Activated T-helper 1 cell treated with anti-CD3 and anti-CD28 coated beads, Interleukin-12 subunit alpha, Interleukin-12 subunit beta, Interleukin-2, Interleukin-4 antibody, amounts not matched to agents 30 ng/mL and 10 ng/mL and 1 ng/mL, durations not matched to agents 14 hours and 24 hours and 36 hours (primary cell): ENCODE results near the gene CDR2. TPM values are rescaled to one million over a fixed set of nuclear protein-coding genes. Genes with fewer than 3 reads are reported as not detected.

Source experiments
- DNase-seq: peaks from one replicate; pipeline ENCODE4 v3.0.0; 2021; ENCODE audit warnings: low spot score
- H3K27ac Mint-ChIP-seq: one replicate; pipeline ENCODE4 v1.8.0; 2021; ENCODE audit warnings: mild to moderate bottlenecking, mixed read lengths
- H3K27me3 Mint-ChIP-seq: one replicate; pipeline ENCODE4 v1.8.0; 2022; ENCODE audit warnings: mild to moderate bottlenecking, moderate library complexity, mixed read lengths; ENCODE audit not compliant: insufficient read depth
- H3K36me3 Mint-ChIP-seq: one replicate; pipeline ENCODE4 v1.8.0; 2021; ENCODE audit warnings: low read depth, mixed read lengths
- H3K4me1 Mint-ChIP-seq: one replicate; pipeline ENCODE4 v1.8.0; 2021; ENCODE audit warnings: low read depth, mixed read lengths
- H3K4me3 Mint-ChIP-seq: one replicate; pipeline ENCODE4 v1.8.0; 2021; ENCODE audit warnings: mild to moderate bottlenecking, moderate library complexity, mixed read lengths
- H3K9me3 Mint-ChIP-seq: one replicate; pipeline ENCODE4 v1.8.0; 2021; ENCODE audit warnings: mixed read lengths
- intact Hi-C: fragments of 100-400 bp; cut with micrococcal nuclease; formaldehyde crosslinking; loops from one replicate; pipeline ENCODE4 v1.15.1; 2024
- total RNA-seq: library from RNA; stranded (reverse); gene quantifications from 2 replicates; pipeline ENCODE4 v1.2.3, GENCODE V29; 2022

The CDR2 gene
- total RNA-seq, 1 donor from 2014 or later, result 43.5 TPM

DNA sequence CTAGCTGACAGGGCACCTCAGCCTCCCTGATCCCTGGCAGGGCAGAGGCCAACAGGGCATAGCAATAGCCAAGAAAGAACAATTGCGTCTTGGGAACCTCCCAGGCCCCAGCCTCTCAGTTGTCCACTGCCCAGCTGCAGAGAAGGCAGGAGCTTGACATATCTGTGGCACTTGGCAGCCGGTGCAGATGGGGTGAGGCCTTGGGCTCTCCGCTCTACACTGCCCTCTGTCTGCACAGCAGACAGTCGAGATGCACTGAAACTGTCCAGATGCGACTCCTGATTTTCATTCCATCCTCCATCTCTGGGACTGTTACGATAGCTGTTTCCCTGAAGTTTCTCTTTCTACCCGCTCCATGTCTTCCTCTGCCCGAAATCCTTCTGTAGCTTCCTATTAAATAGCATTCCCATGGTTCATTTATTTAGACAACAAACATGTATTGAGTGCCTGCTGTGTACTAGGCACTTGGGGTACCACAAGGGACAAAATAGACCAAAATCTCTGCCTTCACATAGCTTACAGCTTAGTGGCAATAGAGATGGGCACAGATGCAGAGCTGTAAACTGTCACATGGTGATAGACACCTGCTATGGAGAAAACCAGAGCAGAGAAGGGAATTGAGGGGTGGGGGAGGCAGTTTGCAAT lies 73.9 kb downstream of the CDR2 start:
- Mint-ChIP-seq H3K36me3 (peaks cover 19% of the 10 kb centered on the region), H3K9me3 (no peaks in the 10 kb centered on the region), H3K27me3 (peaks cover 3% of the 10 kb centered on the region), H3K27ac (peak overlapping the region; percentile 37), H3K4me1 (peaks cover 50% of the 10 kb centered on the region), H3K4me3 (peak overlapping the region; percentile 12)
- DNase-seq, result peak; percentile 38
- intact Hi-C loops, result loop anchor here (2.0 kb wide), 1 partner anchor 20 kb away; no protein-coding TSS in a partner anchor

DNA sequence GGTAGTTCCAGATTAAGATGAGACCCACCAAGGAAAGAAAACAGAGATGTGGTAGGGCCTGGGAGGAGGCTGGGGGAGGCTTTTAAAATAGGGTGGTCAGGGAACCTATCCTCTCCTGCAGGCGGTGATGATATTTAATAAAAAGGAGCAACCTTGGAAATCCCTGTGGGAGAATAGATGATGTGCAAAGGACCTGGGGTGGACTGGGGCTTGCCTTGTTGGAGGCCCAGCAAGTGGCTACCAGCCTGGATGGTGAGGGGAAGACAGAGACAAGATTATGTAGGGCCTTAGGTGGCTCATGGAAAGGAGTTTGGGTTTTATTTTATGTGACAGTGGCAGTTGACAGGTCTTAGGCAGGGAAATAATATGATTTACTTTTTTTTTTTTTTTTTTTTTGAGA lies 75.4 kb downstream of the CDR2 start:
- no peaks in the 10 kb centered on the region for H3K9me3 Mint-ChIP-seq
- H3K27me3 Mint-ChIP-seq, result peaks cover 3% of the 10 kb centered on the region
- intact Hi-C loops, result no loop called here
- H3K4me1 Mint-ChIP-seq, result peaks cover 50% of the 10 kb centered on the region
- H3K36me3 Mint-ChIP-seq, result peaks cover 11% of the 10 kb centered on the region
- H3K27ac Mint-ChIP-seq, result peak overlapping the region; percentile 90
- DNase-seq, result no peak
- H3K4me3 Mint-ChIP-seq, result peak overlapping the region; percentile 94

DNA sequence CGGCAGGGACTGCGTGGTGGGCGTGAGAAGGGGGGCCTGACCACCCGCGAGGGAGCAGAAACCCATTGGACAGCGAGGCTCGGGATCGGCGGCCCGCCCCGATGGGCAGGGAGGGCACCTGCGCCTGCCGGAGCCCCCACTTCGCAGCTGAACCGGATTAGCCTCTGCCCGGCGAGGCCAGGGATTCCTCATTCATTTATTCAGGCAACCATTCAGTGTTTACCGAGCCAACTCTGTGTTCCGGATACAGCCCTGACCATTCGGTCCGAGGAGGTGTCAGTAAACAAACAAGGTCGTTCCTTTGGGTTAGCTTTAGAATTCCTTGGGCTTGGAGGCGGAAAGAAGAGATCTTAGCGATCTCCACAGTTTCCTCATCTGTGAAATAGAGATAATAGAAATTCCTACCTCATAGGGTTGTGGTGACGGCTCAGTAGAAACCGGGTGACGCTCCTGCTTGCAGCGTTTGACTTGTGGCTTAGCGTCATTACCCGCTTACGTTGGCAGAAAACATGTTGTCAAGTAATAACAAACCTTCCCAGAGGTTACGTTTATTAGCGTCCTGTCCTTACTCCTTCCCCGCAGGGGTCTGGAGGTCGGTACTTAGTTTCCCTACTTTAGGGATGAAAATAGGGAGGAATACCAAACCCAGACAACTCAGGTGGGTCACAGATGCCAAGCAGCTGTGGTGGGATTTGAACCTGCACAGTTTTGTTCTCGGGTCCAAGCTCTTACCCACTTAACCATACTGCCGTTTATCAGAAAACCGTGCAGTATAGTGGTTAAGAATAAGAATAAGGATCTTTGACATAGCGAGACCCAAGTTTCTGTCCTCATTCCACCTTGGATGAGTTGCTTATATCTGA lies 76.3 kb downstream of the CDR2 start:
- intact Hi-C loops, result loop anchor here (1.0 to 2.0 kb wide), 10 partner anchors 55 to 697 kb away; partner anchors contain the start of genes CDR2, EEF2K, PDZD9 and UQCRC2
- Mint-ChIP-seq H3K27me3 (peaks cover 3% of the 10 kb centered on the region), H3K36me3 (peaks cover 8% of the 10 kb centered on the region), H3K4me1 (peaks cover 46% of the 10 kb centered on the region), H3K9me3 (no peaks in the 10 kb centered on the region), H3K27ac (peak overlapping the region; percentile 90), H3K4me3 (peak overlapping the region; percentile 94)
- DNase-seq, result peak; percentile 73

DNA sequence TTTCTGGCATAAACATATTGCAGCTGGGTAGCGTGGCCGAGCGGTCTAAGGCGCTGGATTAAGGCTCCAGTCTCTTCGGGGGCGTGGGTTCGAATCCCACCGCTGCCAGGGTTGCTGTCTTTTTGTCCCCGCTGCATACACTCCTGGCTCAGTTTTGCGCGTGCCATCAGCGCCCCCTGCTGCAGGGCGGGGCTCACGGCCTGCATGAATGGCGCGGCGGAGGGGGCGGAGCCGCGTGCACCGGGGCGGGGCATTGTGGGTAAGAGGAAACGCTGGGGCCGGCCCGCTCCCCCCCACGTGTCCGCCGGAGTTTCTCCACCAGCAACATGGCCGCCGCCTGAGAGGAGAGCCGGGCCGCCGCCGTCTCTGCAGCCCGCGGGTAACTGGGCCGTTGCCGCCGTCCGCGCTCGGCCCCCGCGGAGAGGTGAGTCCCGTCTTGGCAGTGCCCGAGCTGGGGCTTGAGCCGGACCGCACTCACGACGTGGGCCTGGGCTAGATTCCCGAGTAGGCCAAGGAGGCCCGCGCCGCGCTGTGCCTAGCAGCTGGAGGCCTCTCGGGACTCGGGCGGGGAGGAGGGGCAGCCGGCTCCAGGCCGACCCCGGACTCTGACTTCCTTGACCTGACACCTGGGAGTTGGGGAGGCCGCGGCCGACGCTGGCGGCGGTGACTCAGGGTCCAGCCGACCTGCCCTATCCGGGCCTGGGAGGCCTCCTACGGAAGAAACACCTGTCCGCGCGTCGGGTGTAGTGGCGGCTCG lies 77.1 kb downstream of the CDR2 start, which contains the start of gene POLR3E:
TSS of gene POLR3E (plus strand) at position 296 of the 757 bp plus-strand sequence. CDS start 5,560 bp downstream, outside the sequence.
- no peaks in the 10 kb centered on the region for H3K9me3 Mint-ChIP-seq
- intact Hi-C loops, result loop anchor here (1.0 to 2.0 kb wide), 8 partner anchors 56 to 696 kb away; partner anchors contain the start of genes EEF2K and PDZD9
- peak; percentile 100 for DNase-seq
- H3K4me1 Mint-ChIP-seq, result peaks cover 45% of the 10 kb centered on the region
- peaks cover 4% of the 10 kb centered on the region for H3K36me3 Mint-ChIP-seq
- H3K27me3 Mint-ChIP-seq, result peaks cover 3% of the 10 kb centered on the region
- peak within 1 kb of the TSS; percentile 94 for H3K4me3 Mint-ChIP-seq
- H3K27ac Mint-ChIP-seq, result peak within 1 kb of the TSS; percentile 90

DNA sequence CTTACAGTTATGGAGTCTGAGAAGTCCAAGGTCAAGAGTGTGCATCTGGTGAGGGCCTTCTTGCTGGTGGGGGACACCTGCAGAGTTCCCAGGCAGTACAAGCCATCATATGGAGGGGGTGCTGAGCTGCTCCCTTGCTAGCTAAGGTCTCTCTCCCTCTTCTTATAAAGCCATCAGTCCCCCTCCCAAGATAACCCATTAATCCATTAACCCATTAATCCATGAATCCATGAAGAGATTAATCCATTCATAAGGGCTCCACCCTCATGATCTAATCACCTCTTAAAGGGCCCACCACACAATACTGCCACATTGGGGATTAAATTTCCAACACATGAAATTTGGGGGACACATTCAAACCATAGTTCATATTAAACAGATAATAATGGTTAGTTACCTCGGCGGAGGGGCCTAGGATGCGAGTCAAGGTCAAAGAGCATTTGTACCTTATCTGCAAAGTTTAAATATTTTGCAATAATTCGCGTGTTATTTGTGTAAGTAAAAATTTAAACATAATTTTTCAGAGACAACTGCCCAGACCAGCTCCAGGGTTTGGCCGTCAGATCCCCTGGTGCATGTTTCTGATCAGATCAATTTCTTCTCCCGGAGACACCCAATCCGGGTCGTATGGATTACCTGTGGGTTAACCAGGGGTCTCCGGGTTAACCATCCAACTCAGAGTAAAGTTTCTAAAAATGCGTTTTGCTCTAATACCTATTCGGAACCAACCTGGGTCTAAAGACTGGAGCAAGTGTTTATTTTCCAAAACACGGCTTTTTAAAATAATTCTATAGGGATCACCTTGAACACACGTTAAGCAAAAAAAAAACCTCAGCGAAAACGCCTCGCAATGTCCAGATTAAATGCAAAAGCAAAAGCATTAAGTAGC lies 78.0 kb downstream of the CDR2 start:
- Mint-ChIP-seq H3K4me3 (peak overlapping the region; percentile 94), H3K9me3 (no peaks in the 10 kb centered on the region), H3K36me3 (peaks cover under 1% of the 10 kb centered on the region), H3K4me1 (peaks cover 43% of the 10 kb centered on the region), H3K27me3 (peaks cover 3% of the 10 kb centered on the region), H3K27ac (peak overlapping the region; percentile 90)
- no peak for DNase-seq
- intact Hi-C loops, result loop anchor here (1.0 to 2.0 kb wide), 8 partner anchors 55 to 696 kb away; partner anchors contain the start of genes EEF2K and PDZD9

Other genes starting within 250 kb of the CDR2 start
- not detected in 2 replicates for gene SDR42E2, start 212.1 kb downstream of the CDR2 start, total RNA-seq
- 28.3 and 30.5 TPM in 2 replicates for gene EEF2K, start 168.3 kb downstream of the CDR2 start, total RNA-seq
- 107 and 111 TPM in 2 replicates for gene POLR3E, start 77.2 kb downstream of the CDR2 start, total RNA-seq
- gene NPIPB5, start 136.3 kb upstream of the CDR2 start, total RNA-seq, result 366 and 367 TPM in 2 replicates